ENCODE measurements around the gene CALML6. TPM values are rescaled to one million over a fixed set of nuclear protein-coding genes. Genes with fewer than 3 reads are reported as not detected.

CALML6 gene
- total RNA-seq, 1 experiment from 2014 or later = 1.9 TPM

DNA sequence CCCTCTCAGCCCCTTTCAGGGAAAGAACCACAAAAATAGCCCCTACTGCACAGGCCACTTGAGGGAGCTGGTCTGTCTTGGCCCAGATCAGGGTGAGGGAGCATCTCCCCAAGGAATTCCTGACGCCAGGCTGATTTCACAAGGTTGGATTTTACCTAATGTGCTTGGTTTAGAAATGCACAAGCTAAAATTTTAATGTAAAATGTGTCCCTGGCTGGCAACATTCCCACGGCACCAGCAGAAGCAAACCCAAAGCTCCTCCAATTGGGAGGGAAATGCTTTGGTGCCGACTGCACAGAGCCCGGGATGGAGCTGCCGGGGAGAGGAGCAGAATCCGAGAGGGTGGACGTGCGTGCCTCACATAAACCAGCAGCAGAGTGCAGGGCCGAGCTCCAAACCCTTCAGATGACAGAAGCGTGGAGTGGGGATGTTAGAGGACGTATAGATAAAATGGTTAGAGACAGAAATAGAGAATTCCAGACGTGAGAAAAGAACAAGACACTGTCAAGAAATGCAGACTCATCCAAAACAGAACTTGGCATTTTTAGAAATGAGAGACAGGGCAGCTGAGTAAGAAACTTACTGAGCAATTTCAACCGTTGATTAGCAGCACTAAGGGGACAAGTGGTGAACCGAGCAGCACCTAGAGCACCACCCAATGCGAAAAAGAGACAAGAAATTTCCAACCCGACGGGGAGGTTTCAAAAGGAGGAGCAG is 45.6 kb downstream of the CALML6 start:
- TF ChIP-seq ZNF317 (CRISPR knock-in tag; IDR thresholded peaks at IDR 0.05; ENCODE audit: borderline replicate concordance, low read depth) (no peak), ZNF121 (CRISPR knock-in tag; IDR thresholded peaks at IDR 0.05) (no peak), ZNF416 (CRISPR knock-in tag; IDR thresholded peaks at IDR 0.05) (no peak), EMX1 (CRISPR knock-in tag; IDR thresholded peaks at IDR 0.05) (no peak), TCF7 (CRISPR knock-in tag; IDR thresholded peaks at IDR 0.05; ENCODE audit: low read depth) (no peak), FOXJ3 (CRISPR knock-in tag; IDR thresholded peaks at IDR 0.05; ENCODE audit: borderline replicate concordance) (no peak), MXD4 (CRISPR knock-in tag; IDR thresholded peaks at IDR 0.05; ENCODE audit: borderline replicate concordance) (no peak), SMAD4 (CRISPR knock-in tag; IDR thresholded peaks at IDR 0.05) (no peak), FOXK1 (CRISPR knock-in tag; IDR thresholded peaks at IDR 0.05) (no peak), ZNF263 (CRISPR knock-in tag; IDR thresholded peaks at IDR 0.05; ENCODE audit: low read depth) (no peak)
- TF ChIP-seq, protein P1, sequence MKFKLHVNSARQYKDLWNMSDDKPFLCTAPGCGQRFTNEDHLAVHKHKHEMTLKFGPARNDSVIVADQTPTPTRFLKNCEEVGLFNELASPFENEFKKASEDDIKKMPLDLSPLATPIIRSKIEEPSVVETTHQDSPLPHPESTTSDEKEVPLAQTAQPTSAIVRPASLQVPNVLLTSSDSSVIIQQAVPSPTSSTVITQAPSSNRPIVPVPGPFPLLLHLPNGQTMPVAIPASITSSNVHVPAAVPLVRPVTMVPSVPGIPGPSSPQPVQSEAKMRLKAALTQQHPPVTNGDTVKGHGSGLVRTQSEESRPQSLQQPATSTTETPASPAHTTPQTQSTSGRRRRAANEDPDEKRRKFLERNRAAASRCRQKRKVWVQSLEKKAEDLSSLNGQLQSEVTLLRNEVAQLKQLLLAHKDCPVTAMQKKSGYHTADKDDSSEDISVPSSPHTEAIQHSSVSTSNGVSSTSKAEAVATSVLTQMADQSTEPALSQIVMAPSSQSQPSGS (CRISPR knock-in tag; IDR thresholded peaks at IDR 0.05; ENCODE audit: borderline replicate concordance, low read depth) = no peak
- TF ChIP-seq, protein P2, sequence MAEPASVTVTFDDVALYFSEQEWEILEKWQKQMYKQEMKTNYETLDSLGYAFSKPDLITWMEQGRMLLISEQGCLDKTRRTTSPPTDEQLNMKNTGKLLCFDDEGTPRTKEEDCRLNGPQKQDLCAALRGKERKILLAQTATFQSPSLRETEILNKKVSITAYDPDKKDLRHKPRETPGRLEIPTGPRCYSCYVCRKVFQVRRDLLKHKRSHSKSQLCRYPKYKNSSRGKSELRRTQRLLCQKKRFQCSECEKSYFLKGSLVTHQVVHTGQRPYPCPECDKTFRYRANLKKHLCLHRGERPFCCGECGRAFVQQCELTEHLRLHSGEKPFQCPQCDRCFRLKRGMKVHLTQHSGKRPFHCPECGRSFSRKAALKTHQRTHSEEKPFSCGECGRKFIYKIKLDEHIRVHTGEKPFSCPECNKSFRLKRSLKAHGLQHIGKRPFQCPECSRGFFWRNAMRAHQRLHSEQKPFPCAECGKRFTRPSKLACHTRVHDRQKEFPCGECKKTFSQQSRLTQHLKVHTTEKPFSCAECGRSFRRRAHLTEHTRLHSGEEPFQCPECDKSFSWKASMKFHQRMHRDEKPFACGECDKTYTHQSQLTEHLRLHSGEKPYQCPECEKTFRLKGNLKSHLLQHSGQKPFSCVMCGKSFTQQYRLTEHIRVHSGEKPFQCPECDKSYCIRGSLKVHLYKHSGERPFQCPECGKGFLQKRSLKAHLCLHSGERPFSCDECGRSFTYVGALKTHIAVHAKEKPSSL (CRISPR knock-in tag; conservative IDR thresholded peaks at IDR 0.05) = no peak
- CTCF ChIA-PET = interaction anchor here (0.7 to 11.8 kb wide), 35 partner anchors 8 to 214 kb away, joined by 3 to 312 read pairs (median 5); partner anchors contain the start of genes CFAP74, GABRD and PRKCZ
- peak; percentile 42 for ATAC-seq
- Mint-ChIP-seq H3K4me1 (peaks cover 20% of the 10 kb centered on the region), H3K36me3 (no peaks in the 10 kb centered on the region), H3K27me3 (ENCODE audit: low read depth) (no peaks in the 10 kb centered on the region; the same call in 1 of the 2 replicates), H3K9me3 (no peaks in the 10 kb centered on the region), H3K4me3 (no peak overlapping the region), H3K27ac (peak overlapping the region; percentile 58; the same call in 1 of the 2 replicates)
- no peak for DNase-seq (ENCODE audit: low spot score)
- POLR2A ChIA-PET = interaction anchor here (1.1 kb wide), 1 partner anchor 84 kb away, joined by 11 read pairs; no protein-coding TSS in a partner anchor

GRCh38 chr1:1962752-1963151 is 47.7 kb downstream of the CALML6 start:
- Mint-ChIP-seq H3K27ac (no peak overlapping the region), H3K27me3 (ENCODE audit: low read depth) (no peaks in the 10 kb centered on the region; the same call in 1 of the 2 replicates), H3K4me1 (peaks cover 20% of the 10 kb centered on the region), H3K9me3 (peaks cover 2% of the 10 kb centered on the region; the same call in 1 of the 2 replicates), H3K36me3 (no peaks in the 10 kb centered on the region), H3K4me3 (no peak overlapping the region)
- no peak for ATAC-seq
- DNase-seq (ENCODE audit: low spot score) = no peak
- ChIA-PET POLR2A (no interaction called here), CTCF (interaction anchor here (11.8 kb wide), 1 partner anchor 82 kb away, joined by 312 read pairs; the partner anchor contains the start of gene PRKCZ)
- TF ChIP-seq GRHL2 (CRISPR knock-in tag; IDR thresholded peaks at IDR 0.05; ENCODE audit: insufficient replicate concordance, severe bottlenecking) = no peak
- TF ChIP-seq ZNF416 (CRISPR knock-in tag; IDR thresholded peaks at IDR 0.05) = no peak
- TF ChIP-seq, protein P3, sequence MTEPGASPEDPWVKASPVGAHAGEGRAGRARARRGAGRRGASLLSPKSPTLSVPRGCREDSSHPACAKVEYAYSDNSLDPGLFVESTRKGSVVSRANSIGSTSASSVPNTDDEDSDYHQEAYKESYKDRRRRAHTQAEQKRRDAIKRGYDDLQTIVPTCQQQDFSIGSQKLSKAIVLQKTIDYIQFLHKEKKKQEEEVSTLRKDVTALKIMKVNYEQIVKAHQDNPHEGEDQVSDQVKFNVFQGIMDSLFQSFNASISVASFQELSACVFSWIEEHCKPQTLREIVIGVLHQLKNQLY (CRISPR knock-in tag; IDR thresholded peaks at IDR 0.05) = no peak

DNA sequence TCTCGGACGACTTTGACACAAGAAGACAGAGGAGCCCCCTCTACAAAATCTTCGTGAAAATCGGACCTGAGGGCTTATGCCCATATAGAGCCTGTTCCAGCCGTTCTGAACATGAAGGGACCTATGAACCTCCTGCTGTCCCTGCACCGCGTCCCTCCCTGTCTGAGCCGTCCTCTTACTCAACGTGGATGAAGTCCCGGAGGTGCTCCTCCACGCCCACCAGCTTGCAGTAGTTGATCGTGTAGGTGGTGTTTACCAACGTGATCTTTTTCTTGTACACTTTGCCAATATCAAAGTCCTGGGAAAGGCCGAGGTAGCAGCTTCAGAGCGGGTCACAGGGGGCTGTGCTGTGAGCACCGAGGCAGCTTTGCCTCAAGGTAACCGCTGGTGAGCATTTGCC is 48.5 kb downstream of the CALML6 start:
- no peak for DNase-seq (ENCODE audit: low spot score)
- Mint-ChIP-seq H3K4me1 (peaks cover 20% of the 10 kb centered on the region), H3K9me3 (peaks cover 4% of the 10 kb centered on the region; the same call in 1 of the 2 replicates), H3K4me3 (no peak overlapping the region), H3K27me3 (ENCODE audit: low read depth) (no peaks in the 10 kb centered on the region; the same call in 1 of the 2 replicates), H3K36me3 (no peaks in the 10 kb centered on the region), H3K27ac (no peak overlapping the region; the same call in 1 of the 2 replicates)
- ATAC-seq = no peak
- POLR2A ChIA-PET = no interaction called here
- CTCF ChIA-PET = interaction anchor here (1.1 kb wide), 1 partner anchor 81 kb away, joined by 5 read pairs; no protein-coding TSS in a partner anchor
- no peak for TF ChIP-seq SMAD4 (CRISPR knock-in tag; IDR thresholded peaks at IDR 0.05)
- no peak for TF ChIP-seq ZNF671 (CRISPR knock-in tag; IDR thresholded peaks at IDR 0.05)
- no peak for TF ChIP-seq E2F5 (CRISPR knock-in tag; IDR thresholded peaks at IDR 0.05)
- TF ChIP-seq GABPB1 (CRISPR knock-in tag; IDR thresholded peaks at IDR 0.05) = no peak
- TF ChIP-seq KAT7 (CRISPR knock-in tag; IDR thresholded peaks at IDR 0.05; ENCODE audit: borderline replicate concordance) = no peak
- no peak for TF ChIP-seq ATF1 (CRISPR knock-in tag; IDR thresholded peaks at IDR 0.05)
- TF ChIP-seq, protein P2 (CRISPR knock-in tag; conservative IDR thresholded peaks at IDR 0.05) = no peak
- TF ChIP-seq, protein P4, sequence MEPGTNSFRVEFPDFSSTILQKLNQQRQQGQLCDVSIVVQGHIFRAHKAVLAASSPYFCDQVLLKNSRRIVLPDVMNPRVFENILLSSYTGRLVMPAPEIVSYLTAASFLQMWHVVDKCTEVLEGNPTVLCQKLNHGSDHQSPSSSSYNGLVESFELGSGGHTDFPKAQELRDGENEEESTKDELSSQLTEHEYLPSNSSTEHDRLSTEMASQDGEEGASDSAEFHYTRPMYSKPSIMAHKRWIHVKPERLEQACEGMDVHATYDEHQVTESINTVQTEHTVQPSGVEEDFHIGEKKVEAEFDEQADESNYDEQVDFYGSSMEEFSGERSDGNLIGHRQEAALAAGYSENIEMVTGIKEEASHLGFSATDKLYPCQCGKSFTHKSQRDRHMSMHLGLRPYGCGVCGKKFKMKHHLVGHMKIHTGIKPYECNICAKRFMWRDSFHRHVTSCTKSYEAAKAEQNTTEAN (CRISPR knock-in tag; IDR thresholded peaks at IDR 0.05) = no peak
- no peak for TF ChIP-seq CBFB (CRISPR knock-in tag; IDR thresholded peaks at IDR 0.05; ENCODE audit: low read depth)
- TF ChIP-seq ZNF232 (CRISPR knock-in tag; IDR thresholded peaks at IDR 0.05) = no peak
